K562 (cell line): ENCODE measurements around the gene FILIP1L. TPM values are rescaled to one million over a fixed set of nuclear protein-coding genes. Genes with fewer than 3 reads are reported as not detected.

Experiments used
- ATAC-seq: fragments of 200-7000 bp; cut with Tn5 transposase; 3 replicates; pipeline ENCODE4 v1.9.1; 2020; ENCODE audit warnings: moderate library complexity
- BruUV-seq: library from RNA; stranded (reverse); fragments of 400-500 nt; replicated peaks from 2 replicates; lab custom pipeline; 2021; lab: Mats Ljungman, UMichigan
- CTCF ChIA-PET: fragments of 300-600 bp; formaldehyde crosslinking; extraction: SDS; loops from one replicate; lab custom pipeline; 2021; ENCODE audit warnings: low intra/inter-chr PET ratio; lab: Yijun Ruan, JAX
- POLR2A ChIA-PET: fragments of 300-600, 350-650 bp; sonication (Branson Sonifier 250); formaldehyde crosslinking; extraction: SDS; loops from one replicate; lab custom pipeline; 2021; ENCODE audit warnings: antibody characterized with exemption, inconsistent platforms; lab: Yijun Ruan, JAX
- DNase-seq, 4 experiments: peaks; one replicate each; pipeline versions ENCODE4 v3.0.0 to v3.0.0-alpha.2; 2011 to 2018; ENCODE audit warnings: low spot score in 3 of 4, mixed read lengths in 3 of 4; ENCODE audit errors: extremely low read depth in 1 of 4
- FAIRE-seq: peaks from 2 replicates; lab custom pipeline; 2011; peaks lifted over from hg19 to GRCh38; lab: Jason Lieb, UNC
- H2AFZ ChIP-seq: 2 replicates; pipeline ENCODE4 v1.6.0; 2011; ENCODE audit warnings: low read depth, low read length, control low read depth, inconsistent platforms
- H3K27ac ChIP-seq: fragments of 200-600 bp; 3 replicates; pipeline ENCODE4 v1.8.0; 2011; ENCODE audit warnings: low read depth, mild to moderate bottlenecking, control low read depth, inconsistent platforms, low read length, moderate library complexity, mixed read lengths; ENCODE audit errors: extremely low read depth
- H3K27me3 ChIP-seq, 2 experiments: fragments of 300-600 bp in 1 of 2; 2 replicates in 1 of 2; 3 replicates in 1 of 2; pipeline versions ENCODE4 v1.6.0 to v1.8.0; 2011; ENCODE audit warnings: inconsistent platforms in 2 of 2, low read length in 2 of 2, mild to moderate bottlenecking in 1 of 2, mixed read lengths in 1 of 2, moderate library complexity in 1 of 2; ENCODE audit not compliant: control insufficient read depth in 2 of 2, insufficient read depth in 2 of 2
- H3K36me3 ChIP-seq: fragments of 300-600 bp; 3 replicates; pipeline ENCODE4 v1.8.0; 2011; ENCODE audit warnings: mild to moderate bottlenecking, low read length, inconsistent platforms; ENCODE audit not compliant: control insufficient read depth, insufficient read depth
- H3K4me1 ChIP-seq, 2 experiments: fragments of 200-600 bp in 1 of 2; replicated peaks in 1 of 2; 2 replicates in 1 of 2; 3 replicates in 1 of 2; pipeline versions ENCODE4 v1.5.1 to v1.8.0; 2011; ENCODE audit warnings: inconsistent platforms in 2 of 2, low read length in 2 of 2, mild to moderate bottlenecking in 1 of 2, mixed read lengths in 1 of 2, moderate library complexity in 1 of 2; ENCODE audit not compliant: control insufficient read depth in 2 of 2, insufficient read depth in 2 of 2
- H3K4me2 ChIP-seq: 2 replicates; pipeline ENCODE4 v1.6.1; 2011; ENCODE audit warnings: low read length, control low read depth, inconsistent platforms, mixed read lengths; ENCODE audit not compliant: insufficient read depth
- H3K4me3 ChIP-seq: fragments of 200-600 bp; sonication (generic), shearing (Covaris generic); 2 replicates; pipeline ENCODE4 v1.5.1; 2016; ENCODE audit warnings: control low read depth, inconsistent platforms
- H3K79me2 ChIP-seq: fragments of 200-600 bp; 3 replicates; pipeline ENCODE4 v1.8.0; 2011; ENCODE audit warnings: low read length, inconsistent platforms; ENCODE audit not compliant: control insufficient read depth, insufficient read depth
- H3K9ac ChIP-seq, 2 experiments: 2 replicates each; pipeline versions ENCODE4 v1.6.0 to v1.6.1; 2011; ENCODE audit warnings: low read depth in 2 of 2, low read length in 2 of 2, control low read depth in 1 of 2, inconsistent platforms in 1 of 2, mild to moderate bottlenecking in 1 of 2, mixed read lengths in 1 of 2; ENCODE audit not compliant: insufficient read depth in 1 of 2
- H3K9me1 ChIP-seq: one replicate; pipeline ENCODE4 v1.6.0; 2011; ENCODE audit warnings: inconsistent platforms, mild to moderate bottlenecking, low read length, moderate library complexity; ENCODE audit not compliant: control insufficient read depth, insufficient read depth
- H3K9me3 ChIP-seq: replicated peaks from 2 replicates; pipeline ENCODE4 v1.5.1; 2011; ENCODE audit warnings: low read depth, low read length, inconsistent platforms; ENCODE audit not compliant: control insufficient read depth, insufficient read depth
- H4K20me1 ChIP-seq: replicated peaks from 2 replicates; pipeline ENCODE4 v1.6.1; 2011; ENCODE audit warnings: low read length, inconsistent platforms, mixed read lengths; ENCODE audit not compliant: control insufficient read depth, insufficient read depth
- CEBPB ChIP-seq: fragments of 450-650 bp; IDR thresholded peaks from 2 replicates; pipeline ENCODE4 v1.6.1; 2016; ENCODE audit warnings: missing genetic modification characterization, missing compliant biosample characterization
- KDM2B ChIP-seq: fragments of 250-450 bp; sonication (Bioruptor Pico); IDR thresholded peaks from 2 replicates; pipeline ENCODE4 v1.8.0; 2021; ENCODE audit warnings: mild to moderate bottlenecking, moderate library complexity
- NR0B1 ChIP-seq: fragments of 450-650 bp; IDR thresholded peaks from one replicate; pipeline ENCODE4 v1.6.1; 2018; ENCODE audit warnings: mild to moderate bottlenecking, moderate library complexity; ENCODE audit not compliant: partially characterized antibody
- RREB1 ChIP-seq: fragments of 250-450 bp; sonication (Bioruptor Pico); IDR thresholded peaks from 2 replicates; pipeline ENCODE4 v1.4.0; 2020
- U2AF2 ChIP-seq: fragments of 200-400 bp; formaldehyde crosslinking; optimal IDR thresholded peaks from 2 replicates; pipeline ENCODE3; 2017; ENCODE audit warnings: low read depth, mild to moderate bottlenecking, low read length
- WGBS: fragments of 100-300 bp; shearing (Covaris generic); methylation state at CpG from one replicate; pipeline ENCODE4 v1.1.6; 2016; ENCODE audit warnings: low coverage, mixed read lengths; ENCODE audit not compliant: insufficient coverage; ENCODE audit errors: missing lambda C conversion rate; 5-methylcytosine and 5-hydroxymethylcytosine counted together
- in situ Hi-C: fragments of 300-500 bp; cut with MboI; formaldehyde crosslinking; loops from 4 replicates; pipeline ENCODE4 v1.15.0; 2018; ENCODE audit warnings: inconsistent platforms, mixed read lengths
- intact Hi-C: fragments of 100-400 bp; cut with micrococcal nuclease; formaldehyde crosslinking; loops from 2 replicates; pipeline ENCODE4 v1.14.2; 2022
- polyA plus RNA-seq, 8 experiments: library from polyadenylated mRNA; depleted of rRNA in 4 of 8; stranded (reverse) in 5 of 8; unstranded in 3 of 8; fragments of >200 nt; fragmentation: Nextera tagmentation in 2 of 8; fragmentation: Illumina TruSeq in 1 of 8; extraction: Ambion mirVana in 2 of 8; extraction: Trizol in 1 of 8; gene quantifications; 2 replicates each; pipeline versions ENCODE4 v1.2.1 to v1.2.3, GENCODE V29; 2011 to 2014; ENCODE audit warnings: inconsistent platforms in 1 of 8, missing spikeins in 1 of 8
- total RNA-seq, 7 experiments: library from RNA; depleted of rRNA in 6 of 7; stranded (reverse); fragments of >200 nt in 6 of 7; fragmentation: Illumina TruSeq in 2 of 7; extraction: Trizol in 2 of 7; gene quantifications; 2 replicates each; pipeline versions ENCODE4 v1.2.1 to v1.2.3, GENCODE V29; 2011 to 2021; ENCODE audit warnings: low replicate concordance in 1 of 7

Gene FILIP1L
- total and polyA plus RNA-seq, 9 of the 15 experiments (the other 6 are each of a cell fraction or from before 2014, with no cell fraction given) = 0.50 to 2.1 (median 1.1) TPM

GRCh38 chr3:100108464-100109079 is 5.7 kb downstream of the FILIP1L start:
- CTCF ChIA-PET = no interaction called here
- TF ChIP-seq RREB1 (CRISPR knock-in tag) (no peak), NR0B1 (no peak), U2AF2 (no peak), KDM2B (CRISPR knock-in tag) (no peak), CEBPB (tag) (peak; percentile 54)
- POLR2A ChIA-PET = no interaction called here
- H3K9me1 ChIP-seq = no peaks in the 10 kb centered on the region
- 74% methylated on average over 7 of the region's 7 CpGs for WGBS
- DNase-seq = no peak
- no peak overlapping the region for H3K27ac ChIP-seq
- H3K4me1 ChIP-seq = peaks cover 0 to 12% of the 10 kb centered on the region in 2 experiments; a peak in 3 of 5 replicates
- intact Hi-C loops (no loop called here), in situ Hi-C loops (no loop called here)
- no peaks in the 10 kb centered on the region for H3K9me3 ChIP-seq
- H3K27me3 ChIP-seq = no peaks in the 10 kb centered on the region
- H2AFZ ChIP-seq = no peak overlapping the region
- H3K4me3 ChIP-seq = no peak overlapping the region
- no peak for ATAC-seq
- H3K79me2 ChIP-seq = no peaks in the 10 kb centered on the region
- no peak overlapping the region for H3K9ac ChIP-seq
- peak; percentile 54 for FAIRE-seq
- no peak overlapping the region for H3K4me2 ChIP-seq
- no peaks in the 10 kb centered on the region; the same call in 2 of the 3 replicates for H3K36me3 ChIP-seq
- BruUV-seq = no TSS peak
- H4K20me1 ChIP-seq = no peaks in the 10 kb centered on the region
